SK-N-SH (cell line): Measurements from ENCODE around the gene PAAF1.

Experiments used
- CHD2 ChIP-seq: fragments of 150-350 bp; IDR thresholded peaks from 2 replicates; pipeline ENCODE4 v1.6.1; 2018; ENCODE audit warnings: low read length; ENCODE audit not compliant: partially characterized antibody
- CTCF ChIP-seq: fragments of 200-600 bp; sonication (generic); IDR thresholded peaks from 2 replicates; pipeline ENCODE4 v1.6.1; 2017; ENCODE audit warnings: antibody characterized with exemption, mild to moderate bottlenecking, moderate library complexity
- EZH2phosphoT487 ChIP-seq: fragments of 200-600 bp; sonication (generic); IDR thresholded peaks from 2 replicates; pipeline ENCODE4 v1.6.1; 2017; ENCODE audit warnings: low read depth, mixed run types, mild to moderate bottlenecking, antibody characterized with exemption, moderate library complexity, borderline replicate concordance
- GABPA ChIP-seq: IDR thresholded peaks from 2 replicates; pipeline ENCODE4 v1.4.0; 2012; ENCODE audit warnings: low read depth, mild to moderate bottlenecking
- GATA2 ChIP-seq: sonication (generic); formaldehyde crosslinking; IDR thresholded peaks from 2 replicates; pipeline ENCODE4 v1.5.0; 2020; ENCODE audit warnings: mild to moderate bottlenecking, missing genetic modification reagents
- MAX ChIP-seq: IDR thresholded peaks from 2 replicates; pipeline ENCODE4 v1.4.0; 2012; ENCODE audit warnings: low read depth
- MXI1 ChIP-seq: IDR thresholded peaks from 2 replicates; pipeline ENCODE4 v1.6.1; 2012; ENCODE audit warnings: mild to moderate bottlenecking, low read depth, low read length, improper control_type of control experiment
- NFIC ChIP-seq: IDR thresholded peaks from 2 replicates; pipeline ENCODE4 v1.4.0; 2012; ENCODE audit warnings: borderline replicate concordance
- POLR2AphosphoS5 ChIP-seq: IDR thresholded peaks from 2 replicates; pipeline ENCODE4 v1.6.1; 2012; ENCODE audit warnings: low read depth, low read length
- TEAD4 ChIP-seq: IDR thresholded peaks from 2 replicates; pipeline ENCODE4 v1.4.0; 2012; ENCODE audit warnings: mild to moderate bottlenecking, borderline replicate concordance; ENCODE audit not compliant: insufficient read depth
- YY1 ChIP-seq: IDR thresholded peaks from 2 replicates; pipeline ENCODE4 v1.4.0; 2012; ENCODE audit warnings: low read depth, mild to moderate bottlenecking

GRCh38 chr11:73945396-73945795, 68.6 kb downstream of the PAAF1 start:
- TF ChIP-seq CTCF (no peak), POLR2AphosphoS5 (no peak), NFIC (no peak), YY1 (no peak), EZH2phosphoT487 (no peak), MAX (no peak), GABPA (no peak), TEAD4 (no peak), CHD2 (no peak), MXI1 (no peak), GATA2 (no peak)
